Endothelial cell of umbilical vein (primary cell): ENCODE measurements around the gene KITLG.

Experiments used
- CTCF ChIP-seq, 2 donors: IDR thresholded peaks; 1 replicate in 1 of 2; 2 replicates in 1 of 2; pipeline ENCODE4 v1.5.1; 2011; ENCODE audit warnings: low read length in 2 of 2, mild to moderate bottlenecking in 2 of 2, moderate library complexity in 2 of 2, control low read depth in 1 of 2, inconsistent platforms in 1 of 2, low read depth in 1 of 2; ENCODE audit not compliant: insufficient read depth in 1 of 2; ENCODE audit errors: extremely low read depth in 1 of 2
- MYC ChIP-seq: IDR thresholded peaks from one replicate; pipeline ENCODE4 v1.6.1; 2011; ENCODE audit warnings: mild to moderate bottlenecking, low read depth, low read length
- POLR2AphosphoS5 ChIP-seq: IDR thresholded peaks from 2 replicates; pipeline ENCODE4 v1.6.1; 2012; ENCODE audit warnings: low read depth, mild to moderate bottlenecking, control low read depth, low read length, moderate library complexity; ENCODE audit not compliant: insufficient read depth

GRCh38 chr12:88472775-88473174 is 107.5 kb downstream of the KITLG start:
- TF ChIP-seq POLR2AphosphoS5 (no peak), MYC (no peak), CTCF (IDR thresholded peaks at IDR 0.05; ENCODE audit: extremely low read depth in 1 of 2, insufficient read depth in 1 of 2, low read depth in 1 of 2, low read length in 2 of 2) (no peak)
